Measurements from ENCODE around the gene VASH2.
A peak's percentile ranks its signal among the peaks of the same experiment; 100 is the strongest.
"Not testable (repeated sequence)": the region's sequence is repeated elsewhere in the genome, so short reads cannot be mapped to it uniquely, and the experiment has no call there.

The VASH2 gene

DNA sequence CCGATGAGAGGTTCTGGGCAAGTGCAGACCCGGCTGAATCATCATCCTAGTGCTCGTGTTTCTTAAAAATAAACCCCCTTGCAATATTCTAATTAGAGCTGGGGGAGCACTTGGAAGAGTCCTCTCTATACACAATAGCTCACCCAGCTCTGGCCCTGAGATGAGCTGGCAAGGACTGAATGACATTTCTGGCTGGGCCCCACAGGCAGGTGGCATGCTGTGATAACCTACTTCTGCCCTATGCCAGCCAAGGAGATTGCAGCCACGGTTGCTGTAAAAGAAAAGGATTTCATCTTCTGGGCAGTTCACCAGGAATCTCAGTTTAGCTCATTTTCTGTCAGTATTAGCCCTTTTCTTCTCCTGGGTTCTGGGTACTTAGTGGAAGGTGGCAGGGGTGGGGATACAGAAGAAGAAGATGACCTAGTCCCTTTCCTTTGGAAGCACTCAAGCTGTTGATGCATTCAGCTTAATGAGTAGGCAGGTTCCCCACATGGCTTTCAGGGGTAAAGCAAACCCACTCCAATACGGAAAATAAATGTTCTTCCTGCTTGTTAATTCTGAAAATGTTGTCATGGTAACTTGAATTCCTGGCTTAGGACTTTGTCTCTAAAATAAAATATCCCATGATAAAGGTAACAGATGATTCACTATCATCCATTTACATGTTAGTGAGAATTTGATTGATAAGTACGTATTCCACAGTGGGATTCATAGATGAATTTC lies 32.2 kb downstream of the VASH2 start:
- no peak for DNase-seq

DNA sequence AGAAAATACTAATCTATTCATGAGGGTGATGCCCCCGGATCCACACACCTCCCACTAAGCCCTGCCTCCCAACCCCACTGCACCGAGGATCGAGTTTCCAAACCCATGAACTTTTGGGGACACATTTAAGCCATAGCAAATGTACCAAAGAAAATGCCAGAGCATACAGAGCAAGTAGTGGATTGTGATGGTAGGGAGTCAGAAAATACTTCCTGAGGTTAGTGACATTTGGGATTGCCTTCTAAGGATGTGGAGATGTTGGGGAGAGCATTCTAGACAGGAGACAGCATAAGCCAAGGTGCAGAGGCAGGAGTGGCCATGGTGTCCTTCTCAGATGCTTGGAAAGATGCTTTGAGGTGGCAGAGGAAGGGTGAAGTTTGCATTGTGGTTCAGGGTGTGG lies 33.1 kb downstream of the VASH2 start:
- DNase-seq = no peak

DNA sequence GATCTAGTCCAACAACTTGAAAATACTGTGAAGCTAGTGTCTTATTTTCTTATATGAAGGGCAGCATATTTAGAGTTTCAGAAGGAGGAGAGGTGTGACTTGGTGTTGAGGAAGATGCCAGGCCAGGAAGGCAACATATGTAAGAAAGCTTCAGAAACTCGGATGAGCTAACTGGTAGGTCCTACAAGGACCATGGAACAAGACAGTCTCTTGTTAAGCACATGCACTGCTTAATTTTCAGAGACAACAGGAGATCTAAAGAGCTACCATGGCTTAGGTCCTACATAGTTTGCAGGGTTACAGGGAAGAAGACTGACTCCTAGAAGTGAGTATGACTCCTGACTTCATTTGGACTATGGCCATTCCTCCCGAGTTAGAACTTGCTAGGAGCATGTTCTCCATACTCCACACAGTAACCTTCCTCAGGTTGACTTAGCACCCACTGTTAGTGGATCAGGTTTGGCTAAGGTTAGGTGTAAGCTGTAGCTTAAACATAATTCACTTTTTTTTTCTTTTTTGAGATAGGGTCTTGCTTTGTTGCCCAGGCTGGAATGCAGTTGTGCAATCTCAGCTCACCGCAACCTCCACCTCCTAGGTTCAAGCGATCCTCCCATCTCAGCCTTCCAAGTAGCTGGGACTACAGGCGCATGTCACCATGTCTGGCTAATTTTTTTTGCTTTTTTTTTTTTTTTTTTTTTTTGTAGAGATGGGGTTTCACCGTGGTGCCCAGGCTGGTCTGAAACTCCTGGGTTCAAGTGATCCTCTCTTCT lies 34.4 kb downstream of the VASH2 start:
- DNase-seq = no peak

DNA sequence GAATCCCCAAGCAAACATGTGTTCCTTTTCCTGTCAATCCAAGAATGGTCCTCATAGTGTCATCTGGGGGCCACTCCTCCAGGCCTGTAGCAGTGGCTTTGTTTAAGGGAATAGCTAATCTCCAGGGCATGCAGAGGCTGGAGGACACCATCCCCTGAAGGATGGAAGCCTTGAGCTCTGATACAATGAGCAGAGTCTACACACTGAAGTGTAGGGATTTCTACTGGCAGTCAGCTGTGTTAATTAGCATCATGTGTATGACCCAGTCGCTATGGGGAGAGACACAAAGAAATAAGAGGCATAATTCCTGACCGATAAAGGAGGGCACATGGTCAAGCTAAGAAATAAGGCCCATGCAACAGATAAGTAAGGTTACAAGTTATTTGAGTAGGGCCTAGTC lies 36.2 kb downstream of the VASH2 start:
- no peak for DNase-seq

DNA sequence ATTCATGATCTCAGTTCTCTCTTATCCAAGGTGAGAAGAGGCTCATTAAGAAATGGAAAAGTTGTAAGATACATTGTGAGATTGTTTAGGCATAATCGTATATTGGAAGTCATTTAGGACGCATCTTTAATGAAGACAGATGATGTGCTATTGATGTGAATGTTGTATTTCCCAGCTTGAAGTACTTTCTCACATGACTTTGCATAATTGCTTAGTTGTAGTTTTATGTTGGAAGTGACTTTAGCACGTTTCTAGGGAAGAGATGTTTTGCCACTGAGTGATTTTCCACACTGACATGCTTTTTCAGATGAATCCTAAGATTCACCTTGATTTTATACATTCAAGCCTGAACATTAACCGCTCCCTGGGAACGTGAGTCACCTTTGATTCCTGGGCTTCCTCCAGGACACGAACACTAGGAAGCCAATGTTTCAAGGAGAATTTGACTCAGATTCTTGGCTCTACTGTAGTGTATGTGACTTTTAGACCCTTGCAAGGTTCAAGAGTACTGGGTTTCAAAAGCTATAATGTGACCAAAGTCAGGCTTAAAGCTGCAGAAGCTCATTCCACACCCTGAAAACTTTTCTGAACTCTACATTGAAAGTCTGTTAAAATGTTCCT lies 37.5 kb downstream of the VASH2 start:
- DNase-seq = no peak

DNA sequence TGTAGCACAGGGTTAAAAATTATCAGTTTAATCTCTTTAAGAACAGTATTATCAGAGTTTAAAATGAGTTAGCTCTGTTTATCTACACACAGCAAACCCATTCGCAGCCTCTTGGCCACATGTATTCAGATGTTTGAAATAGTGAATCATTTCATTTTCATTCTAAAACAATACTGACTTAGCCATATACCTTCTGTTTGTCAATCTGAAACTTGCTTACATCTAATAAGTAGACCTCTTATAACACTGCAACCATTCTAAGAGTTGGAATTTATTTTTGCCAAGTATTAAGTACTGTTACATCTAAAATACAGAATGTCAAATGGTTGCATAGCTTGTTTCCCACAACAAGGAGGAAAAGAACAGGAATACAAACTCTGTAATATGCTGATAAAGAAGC lies 39.9 kb downstream of the VASH2 start:
- DNase-seq = no peak

DNA sequence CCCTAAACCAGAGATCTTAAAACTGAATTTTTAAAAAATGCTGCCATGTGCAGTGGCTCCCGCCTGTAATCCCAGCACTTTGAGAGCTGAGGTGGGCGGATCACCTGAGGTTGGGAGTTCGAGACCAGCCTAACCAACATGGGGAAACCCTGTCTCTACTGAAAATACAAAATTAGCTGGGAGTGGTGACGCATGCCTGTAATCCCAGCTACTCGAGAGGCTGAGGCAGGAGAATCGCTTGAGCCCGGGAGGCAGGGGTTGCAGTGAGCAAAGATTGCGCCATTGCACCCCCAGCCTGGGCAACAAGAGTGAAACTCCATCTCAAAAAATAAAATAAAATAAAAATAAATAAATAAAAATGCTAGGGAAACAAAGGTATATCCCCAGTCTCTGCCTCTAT lies 43.6 kb downstream of the VASH2 start:
- not testable (repeated sequence) for DNase-seq

DNA sequence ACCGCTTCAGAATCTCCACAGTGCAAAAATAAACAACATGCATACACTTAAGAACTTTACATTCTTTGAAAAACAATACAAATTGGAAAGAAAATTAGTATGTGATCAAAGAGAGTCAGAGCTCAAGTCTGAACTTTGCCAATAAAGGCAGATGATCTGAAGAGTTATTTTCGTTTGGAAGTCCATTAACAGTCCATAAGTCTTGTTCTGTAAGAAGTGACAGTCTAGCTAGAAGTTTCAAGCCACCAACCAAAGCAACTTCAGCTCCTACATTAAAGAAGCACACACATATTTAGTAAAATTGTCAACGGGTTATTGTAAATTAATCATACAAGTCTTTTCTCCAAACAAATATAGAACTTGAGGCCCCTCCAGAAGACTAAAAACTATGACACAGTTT lies 44.6 kb downstream of the VASH2 start:
- no peak for DNase-seq

DNA sequence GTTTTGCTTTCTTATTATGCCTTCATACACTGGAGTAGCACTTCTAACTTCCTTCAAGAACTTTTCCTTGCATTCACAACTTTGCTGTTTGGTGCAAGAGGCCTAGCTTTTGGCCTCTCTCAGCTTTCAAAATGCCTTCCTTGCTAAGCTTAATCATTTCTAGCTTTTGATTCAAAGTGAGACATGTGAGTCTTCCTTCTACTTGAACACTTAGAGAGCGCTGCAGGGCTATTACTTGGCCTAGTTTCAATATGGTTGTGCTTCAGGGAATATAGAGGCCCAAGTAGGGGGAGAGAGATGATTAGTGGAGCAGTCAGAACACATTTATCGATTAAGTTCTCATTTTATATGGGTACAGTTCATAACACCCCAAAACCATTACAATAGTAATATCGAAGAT lies 52.9 kb downstream of the VASH2 start:
- peak; percentile 12 for DNase-seq

- no peak for DNase-seq
Observed at GRCh38 chr1:213008564-213008963, 58.2 kb downstream of the VASH2 start.

GRCh38 chr1:213014642-213015041 lies 64.3 kb downstream of the VASH2 start:
- no peak for DNase-seq

DNA sequence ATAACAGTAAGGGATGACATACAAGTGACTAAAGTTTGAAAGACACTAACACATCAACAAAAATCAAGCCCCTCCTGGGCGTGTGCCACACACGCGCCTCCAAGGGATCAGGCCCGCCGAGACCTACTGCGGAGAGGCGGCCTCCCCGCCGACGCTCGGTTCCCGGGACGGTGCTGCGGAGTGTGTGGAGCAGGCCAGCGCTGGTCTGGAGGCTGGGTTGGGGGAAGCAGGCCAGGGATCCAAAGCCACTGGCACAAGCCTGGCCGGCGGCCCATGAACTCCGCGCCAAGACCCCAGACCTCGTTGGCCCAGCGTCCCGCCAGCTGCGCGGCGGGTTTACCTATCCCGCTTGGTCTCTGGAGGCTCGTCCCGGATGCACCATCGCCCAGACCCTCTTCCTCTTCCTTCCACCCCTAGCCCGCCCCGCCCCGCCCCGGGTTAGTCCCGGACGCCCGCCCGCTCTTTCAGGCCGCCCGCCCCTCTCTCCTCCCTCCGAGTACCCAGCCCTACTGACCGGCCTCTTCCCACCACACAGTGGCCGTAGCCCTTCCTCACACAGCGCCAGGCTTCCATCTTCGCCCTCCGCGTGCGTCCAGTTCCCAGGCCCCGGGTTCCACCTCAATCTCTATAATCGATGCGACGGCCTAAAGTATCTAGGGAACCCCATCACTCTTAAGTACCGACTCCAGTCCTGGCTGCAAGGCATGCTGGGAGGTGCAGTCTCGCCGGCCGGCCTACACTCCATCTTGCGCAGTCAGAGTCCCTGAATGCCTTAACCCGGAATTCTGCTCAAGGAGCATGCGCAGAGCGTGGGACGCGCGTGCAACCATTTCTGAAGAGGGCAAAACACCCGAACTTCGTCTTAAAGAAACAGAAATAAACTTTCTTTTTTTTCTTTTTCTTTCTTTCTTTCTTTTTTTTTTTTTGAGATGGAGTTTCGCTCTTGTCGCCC lies 65.0 kb downstream of the VASH2 start, which contains the start of gene ANGEL2:
TSS of gene ANGEL2 (minus strand) at position 769 of the 952 bp plus-strand sequence. CDS start at position 573, 196 bp downstream.
- DNase-seq = peak; percentile 98

DNA sequence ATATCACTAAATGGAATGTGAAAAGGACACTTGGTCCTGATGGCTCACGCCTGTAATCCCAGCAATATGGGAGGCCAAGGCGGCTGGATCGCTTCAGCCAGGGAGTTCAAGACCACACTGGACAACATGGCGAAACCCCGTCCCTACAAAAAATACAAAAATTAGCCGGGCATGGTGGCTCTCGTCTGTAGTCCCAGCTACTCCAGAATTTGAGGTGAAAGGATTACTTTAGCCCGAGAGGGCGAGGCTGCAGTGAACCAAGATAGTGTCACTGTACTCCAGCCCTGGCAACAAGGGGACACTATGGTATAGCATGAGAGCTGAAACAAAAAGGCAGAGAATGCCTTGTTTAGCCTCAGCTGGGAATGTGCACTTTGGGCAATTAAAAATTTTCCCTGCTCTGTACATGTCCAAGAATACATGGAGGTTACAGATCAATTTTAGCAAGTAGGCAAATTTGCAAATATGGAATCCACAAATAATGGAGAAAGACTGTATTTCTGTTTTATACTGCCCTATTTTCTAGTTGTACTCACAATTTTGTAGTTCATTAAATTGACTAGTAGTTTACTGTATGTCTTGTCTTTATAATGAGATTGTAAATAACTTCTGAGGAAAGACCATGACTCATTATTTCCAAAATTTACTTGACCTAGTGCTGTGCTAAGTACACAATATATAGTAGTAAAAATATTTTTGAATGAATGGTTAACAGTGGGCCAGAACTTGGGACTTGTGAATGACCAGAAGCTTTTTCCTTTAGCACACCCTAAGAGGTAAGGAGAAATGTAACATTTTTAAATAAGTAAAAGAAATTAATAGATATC lies 67.3 kb downstream of the VASH2 start:
- no peak for DNase-seq

DNA sequence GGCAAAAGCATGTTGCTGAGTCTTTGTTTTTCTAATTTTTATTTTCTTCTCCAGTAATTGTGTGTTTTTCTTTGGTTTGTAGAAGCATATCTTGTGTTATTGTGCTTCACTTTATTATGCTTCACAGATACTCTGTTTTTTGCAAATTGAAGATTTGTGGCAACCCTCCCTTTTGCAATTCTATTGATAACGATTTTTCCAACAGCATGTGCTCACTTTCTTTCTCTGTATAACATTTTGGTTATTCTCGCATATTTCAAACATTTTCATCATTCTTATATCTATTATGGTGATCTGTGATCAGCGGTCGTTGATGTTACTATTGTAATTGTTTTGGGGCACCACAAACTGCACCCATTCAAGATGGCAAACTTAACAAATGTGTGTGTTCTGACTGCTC lies 69.1 kb downstream of the VASH2 start:
- no peak for DNase-seq

DNA sequence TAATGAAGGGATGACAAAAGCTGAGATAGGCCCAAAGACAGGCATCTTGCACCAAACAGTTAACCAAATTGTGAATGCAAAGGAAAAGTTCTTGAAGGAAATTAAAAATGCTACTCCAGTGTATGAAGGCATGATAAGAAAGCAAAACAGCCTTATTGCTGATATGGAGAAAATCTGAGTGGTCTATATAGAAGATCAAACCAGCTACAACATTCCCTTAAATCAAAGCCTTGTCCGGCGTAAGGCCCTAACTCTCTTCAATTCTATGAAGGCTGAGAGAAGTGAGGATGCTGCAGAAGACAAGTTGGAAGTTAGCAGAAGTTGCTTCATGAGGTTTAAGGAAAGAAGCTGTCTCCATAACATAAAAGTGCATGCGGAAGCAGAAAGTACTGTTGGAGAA lies 69.7 kb downstream of the VASH2 start:
- no peak for DNase-seq

GRCh38 chr1:213027024-213027423 lies 76.7 kb downstream of the VASH2 start:
- not testable (repeated sequence) for DNase-seq

DNA sequence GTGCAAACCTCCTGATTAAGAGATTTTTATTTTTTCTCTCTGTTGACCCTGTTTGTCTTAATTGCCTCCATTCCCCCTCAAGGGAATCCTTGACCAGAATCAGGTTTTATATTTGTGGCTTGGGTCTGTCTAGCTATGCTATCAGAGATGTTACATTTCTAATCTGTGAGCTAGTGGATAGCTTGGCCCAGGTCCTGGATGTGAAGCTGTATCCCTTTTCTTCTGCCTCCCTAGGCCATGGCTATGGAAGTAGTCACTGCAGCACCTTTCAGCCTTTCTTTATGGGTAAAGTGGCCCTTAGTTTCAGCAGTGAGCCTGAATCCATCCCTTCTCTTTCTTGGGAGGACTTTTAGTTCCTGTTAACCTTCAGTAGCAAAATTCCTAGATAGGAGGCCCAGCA lies 82.3 kb downstream of the VASH2 start:
- no peak for DNase-seq

GRCh38 chr1:213034713-213035112 lies 84.4 kb downstream of the VASH2 start:
- DNase-seq = no peak

GRCh38 chr1:213035573-213035972 lies 85.2 kb downstream of the VASH2 start:
- DNase-seq = no peak

All from stimulated activated CD4-positive, alpha-beta T cell treated with anti-CD3 and anti-CD28 coated beads, Interleukin-4, amount 100 ng/mL, for 24 hours (primary cell).